ENCODE results near the gene RBKS.

RBKS gene

GRCh38 chr2:27823569-27823968 is 66.6 kb downstream of the RBKS start:
- H3K79me2 ChIP-seq (ENCODE audit: low read length), result no peaks in the 10 kb centered on the region
- H3K36me3 ChIP-seq (replicated peaks; ENCODE audit: low read depth, low read length), result no peaks in the 10 kb centered on the region
- 0 out of 2 replicates have a peak, but pooled peaks cover 5% of the 10 kb centered on the region for H3K9me3 ChIP-seq (ENCODE audit: insufficient read depth, low read length)
- H3K27ac ChIP-seq (ENCODE audit: low read length), result no peak overlapping the region
- H3K9ac ChIP-seq (ENCODE audit: low read length), result no peak overlapping the region
- peak overlapping the region; percentile 16 for H3K4me2 ChIP-seq (ENCODE audit: low read length)
- H3K27me3 ChIP-seq (ENCODE audit: low read depth, low read length), result no peaks in the 10 kb centered on the region
- H4K20me1 ChIP-seq (ENCODE audit: insufficient read depth, low read length), result no peaks in the 10 kb centered on the region
- H2AFZ ChIP-seq (ENCODE audit: low read depth, low read length), result no peak overlapping the region
- no peak overlapping the region for H3K4me3 ChIP-seq (ENCODE audit: low read length)
- TF ChIP-seq EZH2phosphoT487 (IDR thresholded peaks at IDR 0.05; ENCODE audit: low read depth) (no peak), CTCF (IDR thresholded peaks at IDR 0.05; ENCODE audit: low read depth, low read length) (no peak)
- no peaks in the 10 kb centered on the region for H3K4me1 ChIP-seq (ENCODE audit: low read length)

GRCh38 chr2:27823135-27823534 is 67.1 kb downstream of the RBKS start:
- Histone ChIP-seq H3K4me3 (ENCODE audit: low read length) (no peak overlapping the region), H3K9ac (ENCODE audit: low read length) (no peak overlapping the region), H3K9me3 (ENCODE audit: insufficient read depth, low read length) (0 out of 2 replicates have a peak, but pooled peaks cover 5% of the 10 kb centered on the region), H3K79me2 (ENCODE audit: low read length) (no peaks in the 10 kb centered on the region), H3K4me1 (ENCODE audit: low read length) (no peaks in the 10 kb centered on the region), H2AFZ (ENCODE audit: low read depth, low read length) (no peak overlapping the region), H3K4me2 (ENCODE audit: low read length) (peak overlapping the region; percentile 16), H3K27me3 (ENCODE audit: low read depth, low read length) (no peaks in the 10 kb centered on the region), H3K36me3 (replicated peaks; ENCODE audit: low read depth, low read length) (no peaks in the 10 kb centered on the region), H4K20me1 (ENCODE audit: insufficient read depth, low read length) (no peaks in the 10 kb centered on the region), H3K27ac (ENCODE audit: low read length) (no peak overlapping the region)
- TF ChIP-seq CTCF (IDR thresholded peaks at IDR 0.05; ENCODE audit: low read depth, low read length), result no peak
- TF ChIP-seq EZH2phosphoT487 (IDR thresholded peaks at IDR 0.05; ENCODE audit: low read depth), result no peak

GRCh38 chr2:27822049-27822448 is 68.1 kb downstream of the RBKS start:
- H3K4me1 ChIP-seq (ENCODE audit: low read length), result no peaks in the 10 kb centered on the region
- TF ChIP-seq EZH2phosphoT487 (IDR thresholded peaks at IDR 0.05; ENCODE audit: low read depth) (no peak), CTCF (IDR thresholded peaks at IDR 0.05; ENCODE audit: low read depth, low read length) (no peak)

DNA sequence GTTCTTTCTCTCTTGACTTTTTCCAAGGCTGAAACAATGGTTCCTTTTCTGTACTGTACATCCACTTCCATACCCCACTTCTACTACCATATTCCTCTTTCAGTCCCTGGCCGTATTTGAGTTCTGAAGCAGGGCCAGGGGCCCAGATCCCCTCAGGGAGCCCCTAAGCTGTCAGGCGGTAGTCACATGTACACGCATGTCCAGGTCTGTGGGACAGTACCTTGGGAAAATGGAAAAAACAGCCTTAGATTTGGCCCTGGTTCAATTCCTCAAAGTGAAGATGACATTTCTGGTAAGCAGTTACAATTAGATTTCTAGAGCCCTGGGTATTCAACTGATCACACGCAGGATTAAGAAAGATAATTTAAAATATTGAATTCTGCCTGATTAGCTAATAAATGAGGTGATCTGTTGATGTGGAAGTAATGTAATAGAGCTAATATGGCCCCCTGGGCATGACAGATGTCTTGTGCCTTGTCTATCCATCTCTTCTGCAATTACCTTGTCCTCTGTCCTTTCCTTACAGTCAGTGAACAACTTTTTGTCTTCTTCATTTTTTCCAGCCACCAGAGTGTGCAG is 74.2 kb downstream of the RBKS start:
- Histone ChIP-seq H3K9ac (ENCODE audit: low read length) (no peak overlapping the region), H4K20me1 (ENCODE audit: insufficient read depth, low read length) (no peaks in the 10 kb centered on the region), H3K4me2 (ENCODE audit: low read length) (no peak overlapping the region), H3K27me3 (ENCODE audit: low read depth, low read length) (peaks cover 8% of the 10 kb centered on the region), H3K4me1 (ENCODE audit: low read length) (no peaks in the 10 kb centered on the region), H3K4me3 (ENCODE audit: low read length) (no peak overlapping the region), H3K36me3 (replicated peaks; ENCODE audit: low read depth, low read length) (no peaks in the 10 kb centered on the region), H3K9me3 (ENCODE audit: insufficient read depth, low read length) (no peaks in the 10 kb centered on the region), H2AFZ (ENCODE audit: low read depth, low read length) (no peak overlapping the region), H3K79me2 (ENCODE audit: low read length) (no peaks in the 10 kb centered on the region), H3K27ac (ENCODE audit: low read length) (no peak overlapping the region)
- TF ChIP-seq EZH2phosphoT487 (IDR thresholded peaks at IDR 0.05; ENCODE audit: low read depth), result no peak
- TF ChIP-seq CTCF (IDR thresholded peaks at IDR 0.05; ENCODE audit: low read depth, low read length), result no peak

More at GRCh38 chr2:27822049-27822448, 68.1 kb downstream of the RBKS start:
- Histone ChIP-seq H3K27me3 (ENCODE audit: low read depth, low read length) (no peaks in the 10 kb centered on the region), H2AFZ (ENCODE audit: low read depth, low read length) (no peak overlapping the region), H3K9ac (ENCODE audit: low read length) (no peak overlapping the region), H4K20me1 (ENCODE audit: insufficient read depth, low read length) (no peaks in the 10 kb centered on the region), H3K9me3 (ENCODE audit: insufficient read depth, low read length) (0 out of 2 replicates have a peak, but pooled peaks cover 5% of the 10 kb centered on the region), H3K36me3 (replicated peaks; ENCODE audit: low read depth, low read length) (no peaks in the 10 kb centered on the region), H3K79me2 (ENCODE audit: low read length) (no peaks in the 10 kb centered on the region), H3K4me3 (ENCODE audit: low read length) (no peak overlapping the region), H3K4me2 (ENCODE audit: low read length) (no peak overlapping the region), H3K27ac (ENCODE audit: low read length) (no peak overlapping the region)
